WTC11 (cell line): ENCODE results near the gene PMFBP1. TPM values are rescaled to one million over a fixed set of nuclear protein-coding genes. Genes with fewer than 3 reads are reported as not detected.

Source experiments
- ATAC-seq: fragments of 200-7000 bp; cut with Tn5 transposase; 2 replicates; pipeline ENCODE4 v1.10.0; 2021; ENCODE audit warnings: mild to moderate bottlenecking, moderate library complexity
- CTCF ChIA-PET: fragments of 300-600 bp; sonication (Branson Sonifier 250); formaldehyde crosslinking; loops from one replicate; lab custom pipeline; 2021; ENCODE audit warnings: antibody characterized with exemption; lab: Charles Lee
- POLR2A ChIA-PET: fragments of 350-600 bp; sonication (Branson Sonifier 250); formaldehyde crosslinking; loops from one replicate; lab custom pipeline; 2021; ENCODE audit warnings: antibody characterized with exemption; lab: Charles Lee
- DNase-seq: peaks from one replicate; pipeline ENCODE4 v3.0.0; 2021; ENCODE audit warnings: low spot score
- H3K27ac Mint-ChIP-seq: 2 replicates; pipeline ENCODE4 v1.8.0; 2021; ENCODE audit warnings: mixed read lengths
- H3K27me3 Mint-ChIP-seq: 2 replicates; pipeline ENCODE4 v1.8.0; 2021; ENCODE audit warnings: low read depth, mild to moderate bottlenecking, moderate library complexity, mixed read lengths
- H3K36me3 Mint-ChIP-seq: 2 replicates; pipeline ENCODE4 v1.8.0; 2021; ENCODE audit warnings: mixed read lengths
- H3K4me1 Mint-ChIP-seq: 2 replicates; pipeline ENCODE4 v1.8.0; 2022; ENCODE audit warnings: mixed read lengths
- H3K4me3 Mint-ChIP-seq: 2 replicates; pipeline ENCODE4 v1.8.0; 2021; ENCODE audit warnings: mild to moderate bottlenecking, moderate library complexity, mixed read lengths
- H3K9me3 Mint-ChIP-seq: 2 replicates; pipeline ENCODE4 v1.8.0; 2021; ENCODE audit warnings: mixed read lengths
- AFF4 ChIP-seq: sonication (generic); formaldehyde crosslinking; IDR thresholded peaks from 2 replicates; pipeline ENCODE4 v1.8.1; 2023; ENCODE audit warnings: mild to moderate bottlenecking, missing genetic modification reagents, borderline replicate concordance
- CREB1 ChIP-seq: sonication (generic); formaldehyde crosslinking; IDR thresholded peaks from 2 replicates; pipeline ENCODE4 v1.8.0; 2023; ENCODE audit warnings: mild to moderate bottlenecking, missing genetic modification reagents
- E2F4 ChIP-seq: sonication (generic); formaldehyde crosslinking; IDR thresholded peaks from 2 replicates; pipeline ENCODE4 v1.8.1; 2022; ENCODE audit warnings: low read depth, mild to moderate bottlenecking, moderate library complexity, missing genetic modification reagents, borderline replicate concordance
- FOXP1 ChIP-seq: sonication (generic); formaldehyde crosslinking; IDR thresholded peaks from 2 replicates; pipeline ENCODE4 v1.8.0; 2022; ENCODE audit warnings: missing genetic modification reagents, mild to moderate bottlenecking, moderate library complexity, borderline replicate concordance
- GABPB1 ChIP-seq: sonication (generic); formaldehyde crosslinking; IDR thresholded peaks from 2 replicates; pipeline ENCODE4 v1.8.1; 2023; ENCODE audit warnings: mild to moderate bottlenecking, missing genetic modification reagents
- GTF2I ChIP-seq: fragments of 250-450 bp; sonication (Bioruptor Pico); conservative IDR thresholded peaks from 2 replicates; pipeline ENCODE4 v1.4.0; 2021; ENCODE audit warnings: mild to moderate bottlenecking
- IRF2 ChIP-seq: sonication (generic); formaldehyde crosslinking; IDR thresholded peaks from 2 replicates; pipeline ENCODE4 v1.8.0; 2022; ENCODE audit warnings: low read depth, missing genetic modification reagents, borderline replicate concordance
- JUN ChIP-seq: sonication (generic); formaldehyde crosslinking; IDR thresholded peaks from 2 replicates; pipeline ENCODE4 v1.8.0; 2023; ENCODE audit warnings: mild to moderate bottlenecking, missing genetic modification reagents
- MAX ChIP-seq: sonication (generic); formaldehyde crosslinking; IDR thresholded peaks from 2 replicates; pipeline ENCODE4 v1.8.0; 2022; ENCODE audit warnings: mild to moderate bottlenecking, missing genetic modification reagents
- MLX ChIP-seq: sonication (generic); formaldehyde crosslinking; IDR thresholded peaks from 2 replicates; pipeline ENCODE4 v1.8.1; 2023; ENCODE audit warnings: mild to moderate bottlenecking, missing genetic modification reagents, moderate library complexity
- MXD4 ChIP-seq: fragments of 250-450 bp; sonication (Bioruptor Pico); IDR thresholded peaks from 2 replicates; pipeline ENCODE4 v1.8.0; 2021; ENCODE audit warnings: mild to moderate bottlenecking, moderate library complexity, borderline replicate concordance
- NFATC4 ChIP-seq: fragments of 250-450 bp; sonication (Bioruptor Pico); IDR thresholded peaks from 2 replicates; pipeline ENCODE4 v1.9.0; 2021; ENCODE audit warnings: mild to moderate bottlenecking
- NR2C2 ChIP-seq: sonication (generic); formaldehyde crosslinking; IDR thresholded peaks from 2 replicates; pipeline ENCODE4 v1.8.0; 2022; ENCODE audit warnings: mild to moderate bottlenecking, missing genetic modification reagents
- SP1 ChIP-seq: sonication (generic); formaldehyde crosslinking; conservative IDR thresholded peaks from 2 replicates; pipeline ENCODE4 v1.8.1; 2022; ENCODE audit warnings: missing genetic modification reagents
- TCF7 ChIP-seq: sonication (generic); formaldehyde crosslinking; IDR thresholded peaks from 2 replicates; pipeline ENCODE4 v1.8.0; 2022; ENCODE audit warnings: mild to moderate bottlenecking, low read depth, missing genetic modification reagents, moderate library complexity
- TEAD1 ChIP-seq: sonication (generic); formaldehyde crosslinking; IDR thresholded peaks from 2 replicates; pipeline ENCODE4 v1.8.0; 2022; ENCODE audit warnings: mild to moderate bottlenecking, missing genetic modification reagents
- TEAD4 ChIP-seq: sonication (generic); formaldehyde crosslinking; IDR thresholded peaks from 2 replicates; pipeline ENCODE4 v1.8.0; 2022; ENCODE audit warnings: mild to moderate bottlenecking, missing genetic modification reagents
- TP53 ChIP-seq: sonication (generic); formaldehyde crosslinking; IDR thresholded peaks from 2 replicates; pipeline ENCODE4 v1.8.1; 2023; ENCODE audit warnings: mild to moderate bottlenecking, missing genetic modification reagents
- ZNF121 ChIP-seq: sonication (generic); formaldehyde crosslinking; IDR thresholded peaks from 2 replicates; pipeline ENCODE4 v1.8.0; 2023; ENCODE audit warnings: missing genetic modification reagents
- ZNF317 ChIP-seq: sonication (generic); formaldehyde crosslinking; IDR thresholded peaks from 2 replicates; pipeline ENCODE4 v1.8.1; 2023; ENCODE audit warnings: low read depth, mild to moderate bottlenecking, moderate library complexity, missing genetic modification reagents, borderline replicate concordance
- ZNF425 ChIP-seq: fragments of 250-450 bp; sonication (Bioruptor Pico); conservative IDR thresholded peaks from 2 replicates; pipeline ENCODE4 v1.9.0; 2021; ENCODE audit warnings: mild to moderate bottlenecking
- total RNA-seq: library from RNA; stranded (reverse); gene quantifications from 3 replicates; pipeline ENCODE4 v1.2.3, GENCODE V29; 2021
- TF ChIP-seq, protein P1 (sequence below): sonication (generic); formaldehyde crosslinking; IDR thresholded peaks from 2 replicates; pipeline ENCODE4 v1.8.1; 2022; ENCODE audit warnings: mild to moderate bottlenecking, moderate library complexity, missing genetic modification reagents
- TF ChIP-seq, protein P2 (sequence below): sonication (generic); formaldehyde crosslinking; conservative IDR thresholded peaks from 2 replicates; pipeline ENCODE4 v1.8.1; 2022; ENCODE audit warnings: mild to moderate bottlenecking, missing genetic modification reagents
- TF ChIP-seq, protein P3 (sequence below): fragments of 250-450 bp; sonication (Bioruptor Pico); IDR thresholded peaks from 2 replicates; pipeline ENCODE4 v1.8.0; 2021; ENCODE audit warnings: mild to moderate bottlenecking

The PMFBP1 gene
- total RNA-seq, 1 experiment from 2014 or later: 1.9 TPM

- Mint-ChIP-seq H3K4me3 (no peak overlapping the region), H3K36me3 (no peaks in the 10 kb centered on the region), H3K27ac (no peak overlapping the region), H3K27me3 (no peaks in the 10 kb centered on the region), H3K9me3 (peaks cover 3% of the 10 kb centered on the region; the same call in 1 of the 2 replicates), H3K4me1 (no peaks in the 10 kb centered on the region; the same call in 1 of the 2 replicates)
- ChIA-PET POLR2A (no interaction called here), CTCF (interaction anchor here (0.9 kb wide), 1 partner anchor 73 kb away, joined by 3 read pairs; no protein-coding TSS in a partner anchor)
- TF ChIP-seq TEAD1 (CRISPR knock-in tag) (no peak), MAX (CRISPR knock-in tag) (no peak), FOXP1 (CRISPR knock-in tag) (no peak), IRF2 (CRISPR knock-in tag) (no peak), NR2C2 (no peak), E2F4 (CRISPR knock-in tag) (no peak), MXD4 (no peak), TCF7 (CRISPR knock-in tag) (no peak), ZNF425 (CRISPR knock-in tag) (no peak), SP1 (CRISPR knock-in tag) (no peak), TEAD4 (CRISPR knock-in tag) (no peak), JUN (CRISPR knock-in tag) (no peak), NFATC4 (CRISPR knock-in tag) (no peak), MLX (CRISPR knock-in tag) (no peak), GABPB1 (CRISPR knock-in tag) (no peak)
- TF ChIP-seq, protein P1, sequence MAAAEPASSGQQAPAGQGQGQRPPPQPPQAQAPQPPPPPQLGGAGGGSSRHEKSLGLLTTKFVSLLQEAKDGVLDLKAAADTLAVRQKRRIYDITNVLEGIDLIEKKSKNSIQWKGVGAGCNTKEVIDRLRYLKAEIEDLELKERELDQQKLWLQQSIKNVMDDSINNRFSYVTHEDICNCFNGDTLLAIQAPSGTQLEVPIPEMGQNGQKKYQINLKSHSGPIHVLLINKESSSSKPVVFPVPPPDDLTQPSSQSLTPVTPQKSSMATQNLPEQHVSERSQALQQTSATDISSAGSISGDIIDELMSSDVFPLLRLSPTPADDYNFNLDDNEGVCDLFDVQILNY: no peak
- TF ChIP-seq, protein P2, sequence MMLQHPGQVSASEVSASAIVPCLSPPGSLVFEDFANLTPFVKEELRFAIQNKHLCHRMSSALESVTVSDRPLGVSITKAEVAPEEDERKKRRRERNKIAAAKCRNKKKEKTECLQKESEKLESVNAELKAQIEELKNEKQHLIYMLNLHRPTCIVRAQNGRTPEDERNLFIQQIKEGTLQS (CRISPR knock-in tag): no peak
- ATAC-seq (no peak), DNase-seq (no peak)
Observed at GRCh38 chr16:72139908-72140307, 32.0 kb downstream of the PMFBP1 start.

- H3K9me3 Mint-ChIP-seq: peaks cover 3% of the 10 kb centered on the region; the same call in 1 of the 2 replicates
- no peaks in the 10 kb centered on the region; the same call in 1 of the 2 replicates for H3K4me1 Mint-ChIP-seq
- ATAC-seq (no peak), DNase-seq (no peak)
- H3K36me3 Mint-ChIP-seq: no peaks in the 10 kb centered on the region
- CTCF ChIA-PET: interaction anchor here (1.9 kb wide), 1 partner anchor 12 kb away, joined by 5 read pairs; no protein-coding TSS in a partner anchor
- no peak overlapping the region for H3K4me3 Mint-ChIP-seq
- no peak overlapping the region for H3K27ac Mint-ChIP-seq
- no peaks in the 10 kb centered on the region for H3K27me3 Mint-ChIP-seq
- POLR2A ChIA-PET: no interaction called here
- TF ChIP-seq ZNF317 (CRISPR knock-in tag): no peak
- TF ChIP-seq ZNF121 (CRISPR knock-in tag): no peak
- no peak for TF ChIP-seq TP53 (CRISPR knock-in tag)
- TF ChIP-seq AFF4 (CRISPR knock-in tag): no peak
- no peak for TF ChIP-seq SP1 (CRISPR knock-in tag)
- TF ChIP-seq, protein P3, sequence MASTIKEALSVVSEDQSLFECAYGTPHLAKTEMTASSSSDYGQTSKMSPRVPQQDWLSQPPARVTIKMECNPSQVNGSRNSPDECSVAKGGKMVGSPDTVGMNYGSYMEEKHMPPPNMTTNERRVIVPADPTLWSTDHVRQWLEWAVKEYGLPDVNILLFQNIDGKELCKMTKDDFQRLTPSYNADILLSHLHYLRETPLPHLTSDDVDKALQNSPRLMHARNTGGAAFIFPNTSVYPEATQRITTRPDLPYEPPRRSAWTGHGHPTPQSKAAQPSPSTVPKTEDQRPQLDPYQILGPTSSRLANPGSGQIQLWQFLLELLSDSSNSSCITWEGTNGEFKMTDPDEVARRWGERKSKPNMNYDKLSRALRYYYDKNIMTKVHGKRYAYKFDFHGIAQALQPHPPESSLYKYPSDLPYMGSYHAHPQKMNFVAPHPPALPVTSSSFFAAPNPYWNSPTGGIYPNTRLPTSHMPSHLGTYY (CRISPR knock-in tag): no peak
- TF ChIP-seq E2F4 (CRISPR knock-in tag): no peak
- no peak for TF ChIP-seq CREB1 (CRISPR knock-in tag)
- TF ChIP-seq GTF2I (CRISPR knock-in tag): no peak
Observed at GRCh38 chr16:72138064-72138572, 33.8 kb downstream of the PMFBP1 start.
